ENCODE data around the gene RAPGEF1.

The RAPGEF1 gene

DNA sequence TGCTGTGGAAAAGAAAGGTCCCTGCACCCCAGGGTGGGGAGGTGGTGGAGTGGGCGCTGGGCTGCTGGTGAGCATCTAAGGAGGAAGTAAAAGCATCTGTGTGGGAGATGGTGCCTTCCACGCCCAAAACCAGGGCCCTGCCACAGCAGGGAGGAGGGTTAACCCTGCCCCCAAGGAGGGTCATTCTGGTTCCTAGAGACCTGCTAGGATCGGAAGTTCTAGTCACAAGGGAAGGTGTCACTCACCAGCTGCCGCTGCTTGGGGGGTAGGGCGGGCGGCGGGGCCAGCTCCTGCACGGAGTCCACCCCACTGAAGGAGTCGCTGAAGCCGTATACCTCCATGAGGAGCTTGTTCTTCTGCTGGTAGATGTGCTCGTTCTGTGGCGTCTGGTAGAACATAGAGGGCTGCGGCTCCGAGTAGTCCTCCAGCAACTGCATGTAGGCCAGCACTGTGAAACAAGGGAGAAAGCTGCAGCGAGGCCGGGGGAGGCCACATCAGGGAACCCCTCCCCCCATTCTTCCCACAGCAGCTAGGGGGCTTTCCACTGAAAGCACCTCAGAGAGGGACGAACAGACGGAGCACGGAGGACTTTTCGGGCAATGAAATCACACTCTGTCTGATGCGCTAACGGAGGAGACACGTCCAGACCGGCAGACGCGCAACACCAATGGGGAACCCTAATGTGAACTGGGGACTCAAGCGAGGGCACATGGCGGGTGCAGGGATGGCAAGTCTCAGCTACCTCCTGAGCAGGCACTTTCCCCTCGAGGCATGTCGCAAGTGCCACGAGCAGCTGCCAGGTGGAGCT lies 118.1 kb downstream of the RAPGEF1 start:
- DNase-seq: no peak

DNA sequence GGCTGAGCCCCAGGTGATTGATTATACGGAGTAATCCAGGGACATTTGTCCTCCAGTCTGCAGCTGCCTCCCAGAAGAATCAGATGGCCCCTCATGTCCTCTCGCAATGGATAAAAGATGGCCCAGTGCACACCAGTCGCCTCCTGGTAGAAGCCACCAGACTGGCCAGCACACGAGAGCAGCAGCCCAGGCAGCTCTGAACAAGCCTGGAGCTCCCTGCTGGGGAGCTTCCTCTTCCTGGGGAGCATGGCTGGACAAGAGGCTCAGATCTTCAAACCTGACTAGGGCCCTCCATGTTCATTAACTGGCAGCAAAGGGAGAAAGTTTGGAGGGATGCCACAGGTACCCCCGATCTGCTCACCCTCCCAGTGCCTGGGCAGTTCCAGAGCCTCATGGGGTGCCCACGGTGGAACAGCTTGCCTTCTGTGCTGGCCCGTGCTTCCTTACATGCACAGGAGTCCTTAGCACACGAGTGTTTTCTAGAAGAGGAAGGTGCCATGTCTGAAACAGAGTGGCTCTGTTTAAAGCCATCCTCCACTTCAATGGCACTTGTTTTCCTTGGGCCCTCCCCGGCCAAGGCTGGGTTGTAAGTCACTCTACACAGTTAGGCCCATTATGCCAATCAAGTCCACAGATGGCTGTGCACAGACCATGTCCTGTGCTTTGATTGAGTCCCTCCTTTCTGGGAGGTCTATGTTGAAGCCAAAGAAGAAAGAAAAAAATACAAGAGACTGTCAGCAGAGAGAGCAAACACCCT lies 118.9 kb downstream of the RAPGEF1 start:
- no peak for DNase-seq

GRCh38 chr9:131619680-131620079 lies 120.2 kb downstream of the RAPGEF1 start:
- no peak for DNase-seq

- no peak for DNase-seq
Measured at GRCh38 chr9:131618785-131619184, 121.1 kb downstream of the RAPGEF1 start.

- DNase-seq: peak; percentile 69
Measured at GRCh38 chr9:131618071-131618479, 121.8 kb downstream of the RAPGEF1 start.

- no peak for DNase-seq
Measured at GRCh38 chr9:131617611-131618010, 122.3 kb downstream of the RAPGEF1 start.

DNA sequence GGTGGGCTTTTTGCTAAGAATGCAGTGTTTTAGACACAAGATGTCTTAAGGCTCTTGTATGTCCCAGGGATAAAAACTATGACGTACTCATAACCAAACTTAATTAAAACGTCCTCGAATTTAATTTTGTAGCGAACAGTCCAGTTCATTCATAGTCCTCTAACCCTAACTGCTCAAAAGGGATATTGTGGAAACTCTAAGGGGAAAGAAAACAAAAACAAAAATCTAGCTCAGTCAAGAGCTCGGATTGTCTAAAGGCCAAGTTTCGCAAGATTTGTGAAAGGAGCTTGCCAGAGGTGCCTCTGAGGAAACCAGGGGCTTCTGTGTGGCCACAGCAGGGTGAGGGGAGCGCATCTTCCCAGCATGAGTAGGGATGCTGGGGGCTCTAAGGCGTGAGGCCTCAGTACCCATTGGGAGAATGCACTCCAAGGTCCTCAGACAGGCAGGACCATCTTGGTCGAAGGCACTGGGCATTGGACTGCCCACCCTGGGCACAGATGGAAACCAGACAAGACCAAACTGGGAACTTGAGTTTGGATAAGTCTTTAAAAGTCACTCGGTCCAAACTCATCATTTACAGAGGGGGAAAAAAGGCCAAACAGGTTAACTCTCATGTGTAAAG lies 122.8 kb downstream of the RAPGEF1 start:
- DNase-seq: no peak

DNA sequence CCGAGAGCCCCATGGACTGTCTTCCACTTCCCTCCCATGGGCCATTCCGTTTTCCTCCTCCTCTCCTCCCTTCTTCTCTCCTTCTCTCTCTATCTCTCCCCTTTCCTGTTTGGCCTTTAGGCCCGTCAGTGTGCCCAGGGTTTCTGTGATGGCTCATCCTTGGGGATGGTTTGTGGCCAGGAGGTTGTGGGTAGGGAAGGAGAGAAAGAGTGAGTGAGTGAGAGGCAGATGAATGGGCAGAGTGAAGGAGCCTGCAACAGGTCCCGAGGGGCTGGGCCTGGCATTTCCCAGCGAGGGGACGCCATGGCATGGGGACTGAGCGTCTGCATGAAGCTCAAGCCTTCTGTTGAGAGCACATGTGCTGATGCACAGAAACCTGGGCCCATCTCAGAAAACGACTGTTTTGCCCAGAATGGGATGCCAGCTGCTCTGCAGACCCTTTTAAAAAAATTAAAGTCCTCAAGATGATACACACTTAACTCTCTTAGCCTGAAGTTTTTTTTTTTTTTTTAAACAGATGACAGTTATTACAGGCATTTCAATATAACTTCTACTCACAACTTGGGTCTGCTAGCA lies 125.4 kb downstream of the RAPGEF1 start:
- no peak for DNase-seq

GRCh38 chr9:131613921-131614320 lies 126.0 kb downstream of the RAPGEF1 start:
- DNase-seq: no peak

DNA sequence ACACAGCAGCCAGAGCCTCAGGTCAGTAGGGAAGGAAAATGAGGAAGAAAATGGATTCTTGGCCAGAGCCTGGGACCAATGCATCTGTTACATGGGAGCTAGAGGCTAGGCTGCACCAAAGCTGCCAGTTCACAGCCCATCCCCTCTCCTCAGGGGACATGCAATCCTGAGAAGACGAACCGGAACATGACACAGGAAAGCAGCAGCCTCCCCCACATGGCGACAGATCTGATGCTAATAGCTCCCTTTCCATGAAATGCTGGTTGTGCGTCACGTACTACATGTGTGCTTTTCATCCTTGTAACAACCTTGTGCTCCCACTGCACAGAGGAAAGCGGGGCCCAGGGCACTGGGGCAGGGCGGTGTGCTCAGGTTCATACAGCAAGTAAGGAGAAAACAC lies 127.0 kb downstream of the RAPGEF1 start:
- no peak for DNase-seq

DNA sequence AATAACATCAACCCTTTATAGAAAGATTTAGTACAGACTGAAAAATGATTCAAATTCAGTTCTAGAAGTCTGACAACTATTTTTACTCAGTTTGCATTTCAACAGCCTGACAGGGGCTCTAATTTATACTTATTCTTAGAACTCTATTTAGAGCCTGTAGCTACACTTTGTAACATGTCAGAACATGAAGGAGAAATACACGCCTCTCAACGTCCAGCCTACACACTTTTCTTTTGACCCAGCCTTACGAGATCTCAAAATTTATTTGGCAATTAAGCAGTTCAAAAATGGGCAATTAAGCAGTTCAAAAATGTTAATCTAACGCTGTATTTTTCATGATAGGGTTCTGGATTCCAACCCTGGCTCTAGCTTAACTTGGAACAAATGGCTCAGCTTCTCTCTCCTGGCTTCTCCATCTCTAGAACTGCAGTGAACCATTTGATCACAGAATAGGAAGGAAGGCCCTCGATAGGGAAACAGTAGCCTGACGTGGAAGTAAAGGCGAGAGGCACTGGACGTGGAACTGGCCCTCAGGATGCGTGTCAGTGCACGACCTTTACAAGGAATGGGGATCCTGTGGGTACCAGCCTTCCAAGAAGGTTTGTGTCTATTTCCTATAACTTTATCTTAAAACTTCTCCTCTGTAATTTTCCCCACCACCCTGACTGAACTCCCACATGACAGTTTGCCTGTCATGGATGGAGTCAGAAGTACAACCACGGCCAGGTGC lies 128.1 kb downstream of the RAPGEF1 start:
- DNase-seq: no peak

DNA sequence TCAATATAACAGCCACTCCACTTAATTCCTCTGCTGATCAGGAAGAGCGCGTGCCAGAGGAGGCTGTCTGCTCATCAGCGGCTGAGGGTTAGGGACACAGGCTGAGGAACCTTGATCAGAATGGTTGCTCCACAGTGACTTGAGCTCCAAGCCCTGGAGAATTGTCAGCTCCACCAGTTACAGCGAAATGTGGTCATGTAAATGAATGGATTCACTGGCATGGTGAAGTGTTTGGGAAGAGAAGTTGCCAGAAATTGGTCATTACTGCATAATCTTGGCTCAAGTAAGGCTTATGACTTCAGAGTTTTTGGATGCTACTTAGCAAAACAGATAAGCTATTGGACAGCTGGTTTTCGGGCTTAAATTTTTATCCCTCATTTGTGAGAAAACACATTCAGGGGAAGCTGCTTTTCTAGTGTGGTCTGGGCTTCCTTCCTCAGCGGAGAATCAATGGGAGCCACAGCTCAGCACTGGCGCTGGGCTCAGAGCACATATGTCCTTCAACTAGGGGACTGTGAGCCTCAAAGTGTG lies 129.6 kb downstream of the RAPGEF1 start:
- DNase-seq: peak; percentile 76

DNA sequence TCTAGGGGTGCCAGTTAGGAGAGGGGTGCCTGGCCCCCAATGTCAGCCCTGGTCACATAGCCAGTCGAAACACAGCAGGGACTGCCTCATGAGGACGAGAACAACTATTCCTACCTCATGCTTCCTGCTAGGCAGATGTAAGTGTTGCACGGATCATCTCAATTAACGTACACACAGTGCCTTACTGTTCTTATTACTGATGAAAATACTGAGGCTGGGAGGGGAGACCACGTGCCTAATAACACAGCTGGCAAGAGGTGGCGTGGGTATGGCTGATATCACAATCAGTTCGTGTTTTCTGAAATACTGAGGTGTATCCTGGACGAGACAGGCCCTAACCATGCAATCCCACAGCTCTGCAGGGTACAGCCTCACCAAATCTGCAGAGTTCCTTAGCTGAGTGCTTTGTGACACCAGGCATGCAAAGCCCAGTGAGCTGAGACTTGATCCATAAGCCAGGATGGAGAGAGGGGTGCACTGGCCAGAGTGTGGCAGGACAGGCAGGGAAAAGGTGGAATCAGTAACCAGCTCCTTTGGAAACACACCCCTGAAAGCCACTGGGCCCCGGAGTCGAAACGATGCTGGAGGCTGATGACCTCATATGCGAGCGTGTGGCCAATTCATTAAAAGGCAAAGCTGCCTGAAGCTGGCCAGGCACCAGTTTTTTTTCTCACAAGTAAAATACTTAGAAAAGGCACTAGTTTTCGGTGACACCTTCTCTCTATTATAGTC lies 130.6 kb downstream of the RAPGEF1 start:
- DNase-seq: peak; percentile 81

GRCh38 chr9:131608493-131609037 lies 131.3 kb downstream of the RAPGEF1 start:
- peak; percentile 90 for DNase-seq

DNA sequence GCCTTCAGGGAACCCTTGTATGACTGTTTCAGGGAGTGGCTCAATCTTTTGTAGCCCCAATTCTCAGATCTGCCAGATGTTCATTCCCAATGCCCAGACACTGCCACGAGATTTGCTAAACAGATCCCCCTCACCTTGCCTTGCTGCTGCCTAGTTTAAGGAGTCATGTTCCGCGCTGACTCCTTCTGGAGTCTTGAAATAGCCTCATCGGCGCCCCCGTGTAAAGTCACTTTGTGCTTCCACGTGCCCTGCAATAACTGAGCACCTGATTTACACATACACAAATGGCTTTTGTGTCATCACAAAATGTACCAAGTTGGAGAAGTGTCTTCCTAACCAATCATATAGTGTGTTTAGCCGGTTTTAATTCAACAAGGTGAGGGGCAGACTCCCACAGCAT lies 132.3 kb downstream of the RAPGEF1 start:
- no peak for DNase-seq

- DNase-seq: no peak
Measured at GRCh38 chr9:131606896-131607567, 132.8 kb downstream of the RAPGEF1 start.

GRCh38 chr9:131605770-131606590 lies 133.9 kb downstream of the RAPGEF1 start:
- DNase-seq: no peak

DNA sequence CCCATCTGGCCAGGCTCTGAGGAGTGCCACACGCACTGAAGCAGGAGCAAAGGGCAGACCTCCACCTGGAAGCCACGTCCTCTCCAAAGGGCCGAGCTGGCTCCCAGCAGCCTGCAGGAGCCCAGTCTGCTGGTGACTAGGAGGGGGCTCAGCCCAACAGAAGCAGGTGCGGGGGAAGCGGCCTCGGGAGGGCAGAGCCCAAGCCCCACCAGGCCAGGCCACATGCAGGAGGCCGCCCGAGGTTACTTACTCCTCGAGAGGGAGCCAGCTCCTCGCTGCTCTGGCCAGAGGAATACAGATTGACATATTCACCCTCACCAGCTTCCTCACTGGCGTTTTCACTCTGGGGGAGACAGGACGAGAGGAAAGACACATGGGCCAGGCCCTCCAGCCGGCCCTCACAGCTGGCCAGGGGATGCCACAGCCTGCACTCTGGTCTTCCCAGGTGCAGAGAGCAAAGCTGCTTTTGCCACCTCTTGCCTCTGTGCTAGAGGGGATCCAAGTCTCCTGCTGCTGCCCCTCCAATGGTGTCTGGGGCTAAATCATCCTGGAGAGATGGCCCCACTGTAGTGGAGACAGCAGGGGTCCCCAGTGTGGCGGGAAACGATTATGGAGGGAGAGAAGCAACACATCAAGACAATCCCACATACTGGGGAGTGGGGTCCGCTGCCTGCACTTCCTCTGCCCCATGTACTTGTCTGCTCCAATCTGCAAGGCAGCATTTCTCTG lies 136.0 kb downstream of the RAPGEF1 start:
- DNase-seq: no peak

DNA sequence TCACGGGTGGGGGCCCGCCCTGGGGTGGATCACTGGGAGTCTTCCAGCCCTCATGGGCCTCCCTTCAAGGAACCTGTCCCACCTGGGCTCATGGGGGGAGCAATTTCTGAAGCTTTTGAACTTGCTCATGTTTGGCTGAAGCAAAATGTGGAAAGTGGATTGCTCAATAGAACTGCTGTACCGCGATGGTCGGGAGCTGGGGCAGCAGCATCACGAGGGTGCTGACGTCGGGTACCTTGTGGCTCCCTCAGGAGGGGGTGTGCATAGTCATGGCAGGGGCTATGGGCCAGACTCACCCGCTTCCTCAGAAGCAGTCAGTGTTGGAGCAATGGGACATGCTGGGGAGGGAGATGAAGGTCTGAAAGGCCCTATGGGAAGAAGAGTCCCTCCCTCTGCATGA lies 136.7 kb downstream of the RAPGEF1 start:
- no peak for DNase-seq

All from right hindlimb (tissue), 1 donor.